HG03175 (cell line): ENCODE data around the gene RNF8.

Source experiments
- ATAC-seq: cut with Tn5 transposase; IDR thresholded peaks from one replicate; pipeline ENCODE4 v1.9.1; 2021; ENCODE audit warnings: mild to moderate bottlenecking, moderate library complexity; ENCODE audit not compliant: unreplicated experiment

RNF8 gene

DNA sequence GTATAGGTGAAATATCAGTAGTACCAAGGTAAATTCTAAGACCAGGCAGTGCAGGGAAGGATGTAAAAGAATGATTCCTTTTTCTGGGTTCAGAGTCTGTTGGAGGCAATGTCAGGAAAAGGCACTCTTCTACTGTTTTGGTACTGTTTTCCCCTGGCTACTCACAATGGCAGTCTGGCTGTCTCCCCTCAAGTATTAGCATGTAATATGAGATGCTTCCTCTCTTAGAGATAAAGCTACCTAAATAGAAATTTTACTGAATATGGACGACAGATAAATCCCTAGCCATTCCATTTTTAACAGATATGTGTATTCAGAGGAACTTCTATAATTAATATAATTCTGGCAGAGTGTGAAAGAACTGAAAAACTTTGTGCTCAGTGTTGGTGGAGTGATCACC is 3.5 kb downstream of the RNF8 start:
- no peak for ATAC-seq

DNA sequence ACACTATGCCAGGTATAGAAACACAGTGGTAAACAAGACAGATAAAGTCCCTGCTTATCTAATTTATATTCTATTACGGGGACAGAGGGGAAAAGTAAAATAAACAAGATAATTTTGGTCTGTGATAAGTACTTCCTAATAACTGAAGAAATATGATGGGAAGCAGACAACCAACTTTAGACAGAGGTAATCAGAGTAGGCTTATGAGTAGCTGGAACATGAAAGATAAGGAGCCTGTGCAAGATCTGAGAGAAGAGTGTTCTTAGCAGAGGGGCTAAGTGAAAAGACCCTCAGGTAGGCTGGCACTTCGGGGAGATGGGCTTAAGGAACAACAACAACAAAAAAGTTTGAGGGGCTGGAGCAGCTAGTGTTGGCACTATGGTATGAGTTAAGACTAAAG is 4.1 kb downstream of the RNF8 start:
- no peak for ATAC-seq

- no peak for ATAC-seq
Measured at GRCh38 chr6:37359039-37359438, 5.3 kb downstream of the RNF8 start.

GRCh38 chr6:37362101-37362828 is 8.5 kb downstream of the RNF8 start:
- no peak for ATAC-seq

- ATAC-seq, result no peak
Measured at GRCh38 chr6:37365791-37366190, 12.0 kb downstream of the RNF8 start.

DNA sequence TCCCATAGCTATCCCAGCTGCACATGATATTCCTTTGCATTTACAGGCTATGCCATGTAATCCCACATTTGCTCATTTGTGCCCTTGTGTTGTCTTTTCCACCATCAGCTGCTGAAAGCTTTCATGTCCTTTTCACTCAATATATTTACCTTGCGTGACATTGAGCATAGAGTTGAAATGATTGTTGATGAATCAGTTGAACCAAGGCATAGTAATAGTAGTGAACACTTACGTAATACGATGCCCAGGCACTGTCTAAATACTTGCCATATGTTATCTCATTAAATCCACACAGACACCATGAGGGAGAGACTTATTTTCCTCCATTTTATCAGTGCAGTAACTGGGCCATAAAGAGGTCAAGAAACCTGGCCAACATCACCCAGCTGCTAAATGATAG is 13.1 kb downstream of the RNF8 start:
- no peak for ATAC-seq

- no peak for ATAC-seq
Measured at GRCh38 chr6:37368961-37369320, 15.2 kb downstream of the RNF8 start.

DNA sequence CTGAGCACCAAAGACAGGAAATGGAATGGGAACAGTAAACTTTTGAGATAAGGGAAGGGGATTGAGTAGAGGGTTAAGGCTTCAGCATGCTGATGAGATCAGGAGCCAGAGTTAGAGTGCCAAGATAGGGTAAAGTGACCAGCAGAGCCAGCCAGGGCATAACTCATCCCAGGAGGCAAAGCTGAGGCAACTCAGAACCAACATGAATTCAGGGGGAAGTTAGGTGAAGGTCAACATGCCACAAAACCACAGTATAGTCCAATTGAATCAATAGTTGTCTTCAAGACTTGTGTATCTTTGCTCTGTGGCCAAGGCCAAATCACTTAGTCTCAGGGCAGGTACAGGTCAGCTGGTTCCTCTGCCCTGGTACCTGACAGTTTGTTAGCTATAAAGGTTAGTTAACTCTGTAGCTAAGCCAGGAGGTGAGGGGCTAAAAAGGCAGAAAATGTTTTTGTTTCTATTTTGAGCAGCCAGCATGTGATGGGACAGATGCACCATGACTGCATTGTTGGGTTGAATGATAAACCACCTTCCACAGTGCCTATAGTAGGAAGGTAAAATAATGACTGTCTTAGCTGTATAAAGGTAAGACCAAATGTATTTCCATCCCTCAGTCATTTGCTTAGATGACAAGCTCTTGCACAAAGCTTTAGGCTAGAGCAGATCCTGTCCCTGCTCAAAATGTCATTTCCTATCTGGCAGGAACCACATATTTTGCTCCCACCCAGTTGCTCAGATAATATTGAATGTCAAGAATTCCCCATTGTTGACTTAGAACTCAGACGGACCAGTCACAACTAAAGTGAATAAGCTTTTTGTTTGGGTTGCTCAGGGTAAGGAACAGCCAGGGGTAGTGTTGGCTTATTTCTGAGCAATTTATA is 15.8 kb downstream of the RNF8 start:
- ATAC-seq, result no peak

DNA sequence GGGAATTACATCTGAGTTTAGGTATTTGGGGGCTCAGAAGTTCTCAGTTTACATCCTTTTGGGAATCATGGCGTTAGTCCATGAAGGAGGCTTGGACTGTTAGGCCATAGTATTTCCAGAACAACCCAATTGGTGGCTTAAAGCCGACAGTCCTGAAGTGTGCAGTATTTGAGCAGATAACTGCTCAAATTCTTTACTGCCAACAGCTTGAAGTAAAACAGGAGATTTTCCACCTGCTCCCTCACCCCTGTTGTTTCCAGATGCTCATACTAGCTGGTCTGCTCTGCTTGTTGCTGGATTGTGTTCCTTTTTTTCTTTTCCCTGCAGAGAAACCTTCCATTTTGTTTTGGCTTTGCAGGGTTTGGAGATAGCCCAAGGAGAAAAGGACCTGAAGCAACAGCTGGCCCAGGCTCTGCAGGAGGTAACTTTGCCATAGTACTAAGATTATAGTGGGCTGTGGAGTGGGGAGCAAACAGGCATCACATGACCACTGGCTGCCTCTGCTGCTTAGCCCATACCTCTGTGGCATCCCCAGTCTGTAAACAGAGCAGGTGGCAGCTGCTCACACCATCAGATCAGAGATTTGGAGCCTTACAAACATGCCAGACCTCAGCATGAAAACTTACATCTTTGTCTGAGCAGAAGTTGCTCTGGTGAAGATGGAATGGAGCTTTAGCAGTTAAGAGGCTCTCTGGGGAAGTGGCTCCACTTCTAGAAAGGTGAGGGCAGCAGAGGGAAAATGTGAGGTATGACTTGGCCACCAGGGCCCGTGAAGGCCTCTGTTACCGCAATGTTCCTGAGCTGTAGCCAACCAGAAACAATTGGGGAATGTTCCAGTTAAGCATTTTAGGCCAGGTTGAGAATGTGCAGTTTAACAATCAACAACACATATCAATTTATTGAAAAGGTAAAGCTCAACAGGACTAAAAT is 17.6 kb downstream of the RNF8 start:
- no peak for ATAC-seq

GRCh38 chr6:37372116-37372515 is 18.3 kb downstream of the RNF8 start:
- ATAC-seq, result no peak

GRCh38 chr6:37373822-37374471 is 20.2 kb downstream of the RNF8 start:
- ATAC-seq, result no peak

DNA sequence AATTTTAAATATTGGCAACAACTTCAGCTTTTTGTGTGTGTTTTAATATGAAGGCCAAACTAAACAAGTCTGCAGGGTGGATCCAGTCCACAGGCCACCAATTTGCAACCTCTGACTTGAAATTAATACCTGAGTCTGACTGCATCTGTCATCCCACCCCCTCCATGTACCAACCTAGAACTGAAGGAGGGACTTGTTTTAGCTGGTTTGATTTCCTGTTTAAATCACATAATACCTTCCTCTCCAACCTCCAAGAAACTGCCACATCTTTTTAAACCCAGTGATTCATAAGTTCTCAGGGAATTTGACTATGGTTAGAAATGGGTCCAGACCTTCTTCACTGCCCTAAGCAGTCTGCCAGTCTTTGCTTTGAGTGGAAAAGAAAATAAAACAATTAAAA is 21.6 kb downstream of the RNF8 start:
- ATAC-seq, result no peak

GRCh38 chr6:37376078-37376743 is 22.4 kb downstream of the RNF8 start:
- ATAC-seq, result no peak

DNA sequence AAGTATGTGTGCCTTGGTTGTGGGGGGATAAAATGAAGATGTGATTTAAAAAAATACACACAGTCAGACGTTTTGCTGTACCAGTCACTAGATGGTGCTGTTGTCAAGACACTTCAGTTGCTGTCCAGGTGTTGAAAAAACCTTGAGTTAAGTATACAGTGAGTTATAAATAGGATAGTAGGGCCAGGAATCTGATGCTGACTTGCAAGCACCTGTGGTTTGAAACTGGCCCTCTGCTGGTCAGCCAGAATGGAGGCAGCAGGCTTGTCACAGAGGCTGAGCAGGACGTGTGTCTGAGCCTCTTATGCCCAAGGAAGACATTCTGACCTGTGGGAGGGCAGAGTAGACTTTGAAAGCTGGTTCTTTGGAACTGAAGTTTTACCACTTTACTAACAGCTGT is 27.8 kb downstream of the RNF8 start:
- peak; percentile 74 for ATAC-seq

DNA sequence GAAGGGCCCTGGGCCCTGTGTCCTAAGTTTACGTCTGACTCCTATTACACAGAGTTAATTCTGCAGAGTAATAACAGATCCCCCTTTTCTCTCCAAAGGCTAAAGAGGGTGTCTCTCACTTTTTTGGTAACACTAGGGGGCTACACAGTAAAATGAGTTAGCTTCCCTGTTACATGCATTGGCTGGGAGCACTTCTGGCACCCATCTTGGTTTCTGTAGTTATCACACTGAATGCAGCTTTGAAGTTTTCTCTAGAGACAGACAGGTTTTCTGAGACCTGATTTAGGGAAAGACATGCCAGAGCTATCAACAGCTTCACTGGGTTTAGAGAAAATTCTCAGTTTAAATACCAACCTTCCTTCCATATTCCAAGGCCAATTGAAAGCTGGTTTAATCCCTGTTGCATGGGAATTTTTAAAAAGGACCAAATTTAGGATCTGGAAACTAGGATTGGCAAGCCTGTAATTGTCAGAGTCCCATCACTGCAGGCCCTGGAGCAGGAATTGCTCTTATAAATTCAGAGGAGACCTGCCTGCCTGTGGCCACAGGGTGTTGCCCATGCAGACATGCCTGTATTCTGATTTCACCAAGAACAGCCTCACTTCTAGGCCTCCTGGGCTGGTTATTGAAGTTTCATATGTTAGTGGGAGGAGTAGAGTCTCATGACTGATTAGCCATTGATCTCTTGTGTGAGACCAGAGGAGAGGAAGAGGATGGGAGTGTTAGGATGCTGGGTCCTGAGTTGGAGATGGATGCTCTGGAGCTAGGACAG is 29.4 kb downstream of the RNF8 start:
- ATAC-seq, result no peak

GRCh38 chr6:37388578-37388977 is 34.8 kb downstream of the RNF8 start:
- ATAC-seq, result no peak

DNA sequence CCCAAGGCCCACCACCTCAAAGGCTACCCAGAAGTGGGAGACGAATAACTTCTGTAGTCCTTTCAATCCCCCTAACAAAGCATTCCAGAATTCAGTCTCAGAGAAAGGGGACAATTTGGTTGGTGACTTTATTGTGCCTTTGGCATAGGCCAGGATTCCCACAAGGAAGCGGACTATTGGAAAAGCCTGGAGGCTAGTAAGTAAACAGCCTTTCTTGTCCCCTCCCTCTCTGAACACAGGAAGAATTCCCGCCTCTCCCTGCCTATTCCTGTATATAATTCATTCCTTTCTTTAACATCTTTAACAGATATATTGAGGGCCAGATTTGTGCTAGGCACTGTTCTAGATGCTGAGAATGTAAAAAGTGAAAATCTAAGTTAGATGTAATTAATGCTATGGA is 36.1 kb downstream of the RNF8 start:
- no peak for ATAC-seq

- no peak for ATAC-seq
Measured at GRCh38 chr6:37391120-37391519, 37.3 kb downstream of the RNF8 start.

DNA sequence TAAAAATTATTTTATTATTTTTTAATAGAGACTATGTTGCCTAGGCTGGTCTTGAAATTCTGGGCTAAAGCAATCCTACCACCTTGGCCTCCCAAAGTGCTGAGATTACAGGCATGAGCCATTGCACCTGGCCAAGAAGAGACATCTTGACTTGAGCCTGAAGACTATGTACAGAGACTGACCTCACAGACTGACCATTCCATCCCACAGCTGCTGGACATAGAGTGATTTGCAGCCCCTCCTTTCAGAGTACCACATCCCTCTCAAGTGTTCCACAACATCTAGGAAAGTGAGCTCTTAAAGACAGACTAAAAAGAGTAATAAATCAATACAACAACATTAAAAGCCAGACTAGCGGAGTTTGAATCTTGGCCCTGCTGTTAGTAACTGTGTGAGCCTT is 39.0 kb downstream of the RNF8 start:
- ATAC-seq, result no peak
